ENCODE data around the gene TENM4.

TENM4 gene

GRCh38 chr11:79160791-79161403, 279.9 kb downstream of the TENM4 start:
- no peak for DNase-seq

- no peak for DNase-seq
Observed at GRCh38 chr11:79159657-79160450, 281.0 kb downstream of the TENM4 start.

GRCh38 chr11:79157738-79158137, 283.1 kb downstream of the TENM4 start:
- DNase-seq: no peak

- no peak for DNase-seq
Observed at GRCh38 chr11:79156031-79156430, 284.8 kb downstream of the TENM4 start.

GRCh38 chr11:79155237-79155636, 285.6 kb downstream of the TENM4 start:
- DNase-seq: no peak

GRCh38 chr11:79152511-79152910, 288.3 kb downstream of the TENM4 start:
- DNase-seq: no peak

GRCh38 chr11:79151396-79151795, 289.4 kb downstream of the TENM4 start:
- no peak for DNase-seq

GRCh38 chr11:79150966-79151365, 289.9 kb downstream of the TENM4 start:
- peak; percentile 21 for DNase-seq

GRCh38 chr11:79150320-79150719, 290.5 kb downstream of the TENM4 start:
- peak; percentile 82 for DNase-seq

GRCh38 chr11:79147731-79148130, 293.1 kb downstream of the TENM4 start:
- no peak for DNase-seq

- no peak for DNase-seq
Observed at GRCh38 chr11:79147011-79147410, 293.8 kb downstream of the TENM4 start.

- no peak for DNase-seq
Observed at GRCh38 chr11:79139900-79140299, 300.9 kb downstream of the TENM4 start.

- DNase-seq: no peak
Observed at GRCh38 chr11:79129702-79130101, 311.1 kb downstream of the TENM4 start.

GRCh38 chr11:79128291-79128690, 312.5 kb downstream of the TENM4 start:
- no peak for DNase-seq

- DNase-seq: no peak
Observed at GRCh38 chr11:79122759-79123158, 318.1 kb downstream of the TENM4 start.

GRCh38 chr11:79121351-79121750, 319.5 kb downstream of the TENM4 start:
- DNase-seq: no peak

- no peak for DNase-seq
Observed at GRCh38 chr11:79119491-79120284, 321.1 kb downstream of the TENM4 start.

GRCh38 chr11:79117488-79117887, 323.3 kb downstream of the TENM4 start:
- no peak for DNase-seq

- no peak for DNase-seq
Observed at GRCh38 chr11:79116600-79116999, 324.2 kb downstream of the TENM4 start.

GRCh38 chr11:79113054-79113690, 327.7 kb downstream of the TENM4 start:
- DNase-seq: no peak

- DNase-seq: no peak
Observed at GRCh38 chr11:79110796-79111195, 330.0 kb downstream of the TENM4 start.

- no peak for DNase-seq
Observed at GRCh38 chr11:79110321-79110720, 330.5 kb downstream of the TENM4 start.

- DNase-seq: no peak
Observed at GRCh38 chr11:79108851-79109250, 332.0 kb downstream of the TENM4 start.
